ENCODE data around the gene ENTPD5. TPM values are rescaled to one million over a fixed set of nuclear protein-coding genes. Genes with fewer than 3 reads are reported as not detected.
"Not testable (repeated sequence)": the region's sequence is repeated elsewhere in the genome, so short reads cannot be mapped to it uniquely, and the experiment has no call there.

Gene ENTPD5
- total RNA-seq, 1 experiment from 2014 or later: 10.6 TPM

DNA sequence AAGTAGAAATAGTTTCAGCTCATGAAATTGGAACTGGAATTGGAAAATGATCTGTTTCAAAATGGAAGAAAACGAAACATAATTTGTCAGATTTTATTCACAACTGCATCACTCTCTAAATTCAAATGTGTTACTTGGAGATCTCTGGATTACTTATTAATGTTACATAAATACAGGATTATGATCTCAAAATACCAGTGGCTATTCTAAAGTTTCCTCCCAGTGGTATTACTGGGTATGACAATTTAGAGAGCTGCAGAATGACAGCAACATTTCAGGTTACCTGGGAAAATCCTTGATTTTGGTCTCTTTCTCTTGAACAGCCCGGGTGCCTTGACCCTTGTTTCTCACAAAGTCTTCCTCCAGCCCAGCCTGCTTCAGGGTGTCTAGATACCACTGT is 83.4 kb downstream of the ENTPD5 start (continued):
- TF ChIP-seq, protein P1, sequence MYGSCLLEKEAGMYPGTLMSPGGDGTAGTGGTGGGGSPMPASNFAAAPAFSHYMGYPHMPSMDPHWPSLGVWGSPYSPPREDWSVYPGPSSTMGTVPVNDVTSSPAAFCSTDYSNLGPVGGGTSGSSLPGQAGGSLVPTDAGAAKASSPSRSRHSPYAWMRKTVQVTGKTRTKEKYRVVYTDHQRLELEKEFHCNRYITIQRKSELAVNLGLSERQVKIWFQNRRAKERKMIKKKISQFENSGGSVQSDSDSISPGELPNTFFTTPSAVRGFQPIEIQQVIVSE (CRISPR knock-in tag; IDR thresholded peaks at IDR 0.05; ENCODE audit: borderline replicate concordance): no peak
- TF ChIP-seq CREB1 (CRISPR knock-in tag; IDR thresholded peaks at IDR 0.05) (no peak), CBFB (CRISPR knock-in tag; IDR thresholded peaks at IDR 0.05; ENCODE audit: low read depth) (no peak), FOXP1 (CRISPR knock-in tag; IDR thresholded peaks at IDR 0.05; ENCODE audit: borderline replicate concordance) (no peak), ZNF263 (CRISPR knock-in tag; IDR thresholded peaks at IDR 0.05; ENCODE audit: low read depth) (no peak)
- TF ChIP-seq, protein P2, sequence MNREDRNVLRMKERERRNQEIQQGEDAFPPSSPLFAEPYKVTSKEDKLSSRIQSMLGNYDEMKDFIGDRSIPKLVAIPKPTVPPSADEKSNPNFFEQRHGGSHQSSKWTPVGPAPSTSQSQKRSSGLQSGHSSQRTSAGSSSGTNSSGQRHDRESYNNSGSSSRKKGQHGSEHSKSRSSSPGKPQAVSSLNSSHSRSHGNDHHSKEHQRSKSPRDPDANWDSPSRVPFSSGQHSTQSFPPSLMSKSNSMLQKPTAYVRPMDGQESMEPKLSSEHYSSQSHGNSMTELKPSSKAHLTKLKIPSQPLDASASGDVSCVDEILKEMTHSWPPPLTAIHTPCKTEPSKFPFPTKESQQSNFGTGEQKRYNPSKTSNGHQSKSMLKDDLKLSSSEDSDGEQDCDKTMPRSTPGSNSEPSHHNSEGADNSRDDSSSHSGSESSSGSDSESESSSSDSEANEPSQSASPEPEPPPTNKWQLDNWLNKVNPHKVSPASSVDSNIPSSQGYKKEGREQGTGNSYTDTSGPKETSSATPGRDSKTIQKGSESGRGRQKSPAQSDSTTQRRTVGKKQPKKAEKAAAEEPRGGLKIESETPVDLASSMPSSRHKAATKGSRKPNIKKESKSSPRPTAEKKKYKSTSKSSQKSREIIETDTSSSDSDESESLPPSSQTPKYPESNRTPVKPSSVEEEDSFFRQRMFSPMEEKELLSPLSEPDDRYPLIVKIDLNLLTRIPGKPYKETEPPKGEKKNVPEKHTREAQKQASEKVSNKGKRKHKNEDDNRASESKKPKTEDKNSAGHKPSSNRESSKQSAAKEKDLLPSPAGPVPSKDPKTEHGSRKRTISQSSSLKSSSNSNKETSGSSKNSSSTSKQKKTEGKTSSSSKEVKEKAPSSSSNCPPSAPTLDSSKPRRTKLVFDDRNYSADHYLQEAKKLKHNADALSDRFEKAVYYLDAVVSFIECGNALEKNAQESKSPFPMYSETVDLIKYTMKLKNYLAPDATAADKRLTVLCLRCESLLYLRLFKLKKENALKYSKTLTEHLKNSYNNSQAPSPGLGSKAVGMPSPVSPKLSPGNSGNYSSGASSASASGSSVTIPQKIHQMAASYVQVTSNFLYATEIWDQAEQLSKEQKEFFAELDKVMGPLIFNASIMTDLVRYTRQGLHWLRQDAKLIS (CRISPR knock-in tag; IDR thresholded peaks at IDR 0.05; ENCODE audit: borderline replicate concordance): no peak
- TF ChIP-seq, protein P3, sequence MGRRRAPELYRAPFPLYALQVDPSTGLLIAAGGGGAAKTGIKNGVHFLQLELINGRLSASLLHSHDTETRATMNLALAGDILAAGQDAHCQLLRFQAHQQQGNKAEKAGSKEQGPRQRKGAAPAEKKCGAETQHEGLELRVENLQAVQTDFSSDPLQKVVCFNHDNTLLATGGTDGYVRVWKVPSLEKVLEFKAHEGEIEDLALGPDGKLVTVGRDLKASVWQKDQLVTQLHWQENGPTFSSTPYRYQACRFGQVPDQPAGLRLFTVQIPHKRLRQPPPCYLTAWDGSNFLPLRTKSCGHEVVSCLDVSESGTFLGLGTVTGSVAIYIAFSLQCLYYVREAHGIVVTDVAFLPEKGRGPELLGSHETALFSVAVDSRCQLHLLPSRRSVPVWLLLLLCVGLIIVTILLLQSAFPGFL (CRISPR knock-in tag; IDR thresholded peaks at IDR 0.05; ENCODE audit: borderline replicate concordance): no peak
- TF ChIP-seq, protein P4, sequence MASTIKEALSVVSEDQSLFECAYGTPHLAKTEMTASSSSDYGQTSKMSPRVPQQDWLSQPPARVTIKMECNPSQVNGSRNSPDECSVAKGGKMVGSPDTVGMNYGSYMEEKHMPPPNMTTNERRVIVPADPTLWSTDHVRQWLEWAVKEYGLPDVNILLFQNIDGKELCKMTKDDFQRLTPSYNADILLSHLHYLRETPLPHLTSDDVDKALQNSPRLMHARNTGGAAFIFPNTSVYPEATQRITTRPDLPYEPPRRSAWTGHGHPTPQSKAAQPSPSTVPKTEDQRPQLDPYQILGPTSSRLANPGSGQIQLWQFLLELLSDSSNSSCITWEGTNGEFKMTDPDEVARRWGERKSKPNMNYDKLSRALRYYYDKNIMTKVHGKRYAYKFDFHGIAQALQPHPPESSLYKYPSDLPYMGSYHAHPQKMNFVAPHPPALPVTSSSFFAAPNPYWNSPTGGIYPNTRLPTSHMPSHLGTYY (CRISPR knock-in tag; IDR thresholded peaks at IDR 0.05): no peak

DNA sequence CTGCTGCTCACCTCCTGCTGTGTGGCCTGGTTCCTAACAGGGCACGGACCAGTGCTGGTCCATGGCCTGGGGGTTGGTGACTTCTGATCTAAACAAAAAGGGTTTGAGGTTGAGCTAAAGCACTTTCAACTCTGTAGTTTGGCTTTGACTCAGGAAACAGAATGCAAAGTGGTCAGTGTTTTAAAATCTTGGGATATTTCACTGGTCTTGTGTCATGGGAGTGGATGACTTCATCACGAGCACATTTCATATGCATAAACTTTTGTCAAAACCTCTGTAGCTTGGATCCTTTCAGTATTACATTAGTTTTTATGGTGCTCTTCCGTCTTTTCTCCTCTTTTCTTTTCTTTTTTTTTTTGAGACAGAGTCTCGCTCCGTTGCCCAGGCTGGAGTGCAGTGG is 94.8 kb downstream of the ENTPD5 start:
- ATAC-seq (no peak), DNase-seq (ENCODE audit: low spot score) (no peak)
- ChIA-PET CTCF (interaction anchor here (0.6 kb wide), 1 partner anchor 566 kb away, joined by 4 read pairs; no protein-coding TSS in a partner anchor), POLR2A (no interaction called here)
- H3K9me3 Mint-ChIP-seq: 0 out of 2 replicates have a peak, but pooled peaks cover 3% of the 10 kb centered on the region
- H3K4me1 Mint-ChIP-seq: no peaks in the 10 kb centered on the region
- TF ChIP-seq, protein P5, sequence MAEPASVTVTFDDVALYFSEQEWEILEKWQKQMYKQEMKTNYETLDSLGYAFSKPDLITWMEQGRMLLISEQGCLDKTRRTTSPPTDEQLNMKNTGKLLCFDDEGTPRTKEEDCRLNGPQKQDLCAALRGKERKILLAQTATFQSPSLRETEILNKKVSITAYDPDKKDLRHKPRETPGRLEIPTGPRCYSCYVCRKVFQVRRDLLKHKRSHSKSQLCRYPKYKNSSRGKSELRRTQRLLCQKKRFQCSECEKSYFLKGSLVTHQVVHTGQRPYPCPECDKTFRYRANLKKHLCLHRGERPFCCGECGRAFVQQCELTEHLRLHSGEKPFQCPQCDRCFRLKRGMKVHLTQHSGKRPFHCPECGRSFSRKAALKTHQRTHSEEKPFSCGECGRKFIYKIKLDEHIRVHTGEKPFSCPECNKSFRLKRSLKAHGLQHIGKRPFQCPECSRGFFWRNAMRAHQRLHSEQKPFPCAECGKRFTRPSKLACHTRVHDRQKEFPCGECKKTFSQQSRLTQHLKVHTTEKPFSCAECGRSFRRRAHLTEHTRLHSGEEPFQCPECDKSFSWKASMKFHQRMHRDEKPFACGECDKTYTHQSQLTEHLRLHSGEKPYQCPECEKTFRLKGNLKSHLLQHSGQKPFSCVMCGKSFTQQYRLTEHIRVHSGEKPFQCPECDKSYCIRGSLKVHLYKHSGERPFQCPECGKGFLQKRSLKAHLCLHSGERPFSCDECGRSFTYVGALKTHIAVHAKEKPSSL (CRISPR knock-in tag; conservative IDR thresholded peaks at IDR 0.05): no peak
- TF ChIP-seq, protein P6, sequence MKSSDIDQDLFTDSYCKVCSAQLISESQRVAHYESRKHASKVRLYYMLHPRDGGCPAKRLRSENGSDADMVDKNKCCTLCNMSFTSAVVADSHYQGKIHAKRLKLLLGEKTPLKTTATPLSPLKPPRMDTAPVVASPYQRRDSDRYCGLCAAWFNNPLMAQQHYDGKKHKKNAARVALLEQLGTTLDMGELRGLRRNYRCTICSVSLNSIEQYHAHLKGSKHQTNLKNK (CRISPR knock-in tag; IDR thresholded peaks at IDR 0.05): no peak
- no peak for TF ChIP-seq ZNF121 (CRISPR knock-in tag; IDR thresholded peaks at IDR 0.05)
- no peak for TF ChIP-seq ESRRA (CRISPR knock-in tag; IDR thresholded peaks at IDR 0.05; ENCODE audit: borderline replicate concordance)
- TF ChIP-seq, protein P7, sequence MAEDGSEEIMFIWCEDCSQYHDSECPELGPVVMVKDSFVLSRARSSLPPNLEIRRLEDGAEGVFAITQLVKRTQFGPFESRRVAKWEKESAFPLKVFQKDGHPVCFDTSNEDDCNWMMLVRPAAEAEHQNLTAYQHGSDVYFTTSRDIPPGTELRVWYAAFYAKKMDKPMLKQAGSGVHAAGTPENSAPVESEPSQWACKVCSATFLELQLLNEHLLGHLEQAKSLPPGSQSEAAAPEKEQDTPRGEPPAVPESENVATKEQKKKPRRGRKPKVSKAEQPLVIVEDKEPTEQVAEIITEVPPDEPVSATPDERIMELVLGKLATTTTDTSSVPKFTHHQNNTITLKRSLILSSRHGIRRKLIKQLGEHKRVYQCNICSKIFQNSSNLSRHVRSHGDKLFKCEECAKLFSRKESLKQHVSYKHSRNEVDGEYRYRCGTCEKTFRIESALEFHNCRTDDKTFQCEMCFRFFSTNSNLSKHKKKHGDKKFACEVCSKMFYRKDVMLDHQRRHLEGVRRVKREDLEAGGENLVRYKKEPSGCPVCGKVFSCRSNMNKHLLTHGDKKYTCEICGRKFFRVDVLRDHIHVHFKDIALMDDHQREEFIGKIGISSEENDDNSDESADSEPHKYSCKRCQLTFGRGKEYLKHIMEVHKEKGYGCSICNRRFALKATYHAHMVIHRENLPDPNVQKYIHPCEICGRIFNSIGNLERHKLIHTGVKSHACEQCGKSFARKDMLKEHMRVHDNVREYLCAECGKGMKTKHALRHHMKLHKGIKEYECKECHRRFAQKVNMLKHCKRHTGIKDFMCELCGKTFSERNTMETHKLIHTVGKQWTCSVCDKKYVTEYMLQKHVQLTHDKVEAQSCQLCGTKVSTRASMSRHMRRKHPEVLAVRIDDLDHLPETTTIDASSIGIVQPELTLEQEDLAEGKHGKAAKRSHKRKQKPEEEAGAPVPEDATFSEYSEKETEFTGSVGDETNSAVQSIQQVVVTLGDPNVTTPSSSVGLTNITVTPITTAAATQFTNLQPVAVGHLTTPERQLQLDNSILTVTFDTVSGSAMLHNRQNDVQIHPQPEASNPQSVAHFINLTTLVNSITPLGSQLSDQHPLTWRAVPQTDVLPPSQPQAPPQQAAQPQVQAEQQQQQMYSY (CRISPR knock-in tag; IDR thresholded peaks at IDR 0.05): no peak
- TF ChIP-seq, protein P8, sequence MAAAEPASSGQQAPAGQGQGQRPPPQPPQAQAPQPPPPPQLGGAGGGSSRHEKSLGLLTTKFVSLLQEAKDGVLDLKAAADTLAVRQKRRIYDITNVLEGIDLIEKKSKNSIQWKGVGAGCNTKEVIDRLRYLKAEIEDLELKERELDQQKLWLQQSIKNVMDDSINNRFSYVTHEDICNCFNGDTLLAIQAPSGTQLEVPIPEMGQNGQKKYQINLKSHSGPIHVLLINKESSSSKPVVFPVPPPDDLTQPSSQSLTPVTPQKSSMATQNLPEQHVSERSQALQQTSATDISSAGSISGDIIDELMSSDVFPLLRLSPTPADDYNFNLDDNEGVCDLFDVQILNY (CRISPR knock-in tag; IDR thresholded peaks at IDR 0.05): no peak
- TF ChIP-seq NR1H2 (CRISPR knock-in tag; IDR thresholded peaks at IDR 0.05): no peak
- no peak for TF ChIP-seq EMX1 (CRISPR knock-in tag; IDR thresholded peaks at IDR 0.05)
- H3K4me3 Mint-ChIP-seq: no peak overlapping the region
- H3K36me3 Mint-ChIP-seq: peaks cover 50% of the 10 kb centered on the region
- no peaks in the 10 kb centered on the region for H3K27me3 Mint-ChIP-seq (ENCODE audit: low read depth)
- H3K27ac Mint-ChIP-seq: no peak overlapping the region

DNA sequence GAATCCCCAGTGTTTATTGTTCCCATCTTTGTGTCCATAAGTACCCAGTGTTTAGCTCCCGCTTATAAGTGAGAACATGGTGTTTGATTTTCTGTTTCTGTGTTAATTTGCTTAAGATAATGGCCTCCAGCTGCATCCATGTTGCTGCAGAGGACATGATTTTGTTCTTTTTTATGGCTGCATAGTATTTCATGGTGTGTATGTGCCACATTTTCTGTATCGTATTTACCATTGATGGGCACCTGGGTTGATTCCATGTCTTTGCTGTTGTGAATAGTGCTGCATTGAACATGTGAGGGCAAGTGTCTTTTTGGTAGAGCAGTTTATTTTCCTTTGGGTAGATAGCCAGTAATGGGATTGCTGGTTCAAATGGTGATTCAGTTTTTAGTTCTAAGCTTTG is 99.6 kb downstream of the ENTPD5 start:
- H3K4me1 Mint-ChIP-seq; ATAC-seq; H3K9me3 Mint-ChIP-seq; H3K27me3 Mint-ChIP-seq (ENCODE audit: low read depth); H3K27ac Mint-ChIP-seq; H3K4me3 Mint-ChIP-seq; CTCF ChIA-PET; POLR2A ChIA-PET; DNase-seq (ENCODE audit: low spot score): not testable (repeated sequence)
- H3K36me3 Mint-ChIP-seq: peaks cover 32% of the 10 kb centered on the region

All from WTC11 (cell line).